HepG2 (cell line): ENCODE data around the gene GPRASP3. TPM values are rescaled to one million over a fixed set of nuclear protein-coding genes. Genes with fewer than 3 reads are reported as not detected.

Experiments
- ATAC-seq: fragments of 200-7000 bp; cut with Tn5 transposase; 3 replicates; pipeline ENCODE4 v1.9.1; 2020; ENCODE audit warnings: mild to moderate bottlenecking, moderate library complexity
- BruUV-seq: library from RNA; stranded (reverse); fragments of 400-500 nt; replicated peaks from 2 replicates; lab custom pipeline; 2021; lab: Mats Ljungman, UMichigan
- CTCF ChIA-PET: fragments of 300-600 bp; formaldehyde crosslinking; extraction: SDS; loops from one replicate; lab custom pipeline; 2021; ENCODE audit warnings: low total read pairs, inconsistent platforms, low intra/inter-chr PET ratio; lab: Yijun Ruan, JAX
- POLR2A ChIA-PET: fragments of 350-600 bp; sonication (Branson Sonifier 250); formaldehyde crosslinking; loops from one replicate; lab custom pipeline; 2020; ENCODE audit warnings: antibody characterized with exemption, inconsistent platforms; lab: Yijun Ruan, JAX
- DNase-seq: peaks from one replicate; pipeline ENCODE4 v3.0.0-alpha.2; 2015; ENCODE audit warnings: low spot score
- FAIRE-seq: peaks from 3 replicates; lab custom pipeline; 2011; peaks lifted over from hg19 to GRCh38; lab: Jason Lieb, UNC
- H2AFZ ChIP-seq: one replicate; pipeline ENCODE4 v1.6.1; 2011; ENCODE audit warnings: low read length, inconsistent platforms
- H3K27ac ChIP-seq: fragments of 300-600 bp; 3 replicates; pipeline ENCODE4 v1.8.0; 2011; ENCODE audit warnings: mixed run types, mild to moderate bottlenecking, mixed read lengths, low read length, inconsistent platforms; ENCODE audit not compliant: insufficient read depth; ENCODE audit errors: extremely low read length
- H3K27me3 ChIP-seq, 2 experiments: fragments of 200-600 bp in 1 of 2; 2 replicates in 1 of 2; 3 replicates in 1 of 2; pipeline versions ENCODE4 v1.6.0 to v1.8.0; 2011; ENCODE audit warnings: low read length in 2 of 2, mild to moderate bottlenecking in 2 of 2, moderate library complexity in 2 of 2, inconsistent platforms in 1 of 2; ENCODE audit not compliant: insufficient read depth in 2 of 2, control insufficient read depth in 1 of 2
- H3K36me3 ChIP-seq, 2 experiments: fragments of 200-600 bp in 1 of 2; replicated peaks in 1 of 2; 2 replicates in 1 of 2; 3 replicates in 1 of 2; pipeline versions ENCODE4 v1.5.1 to v1.8.0; 2011; ENCODE audit warnings: low read length in 2 of 2, inconsistent platforms in 1 of 2; ENCODE audit not compliant: insufficient read depth in 2 of 2, control insufficient read depth in 1 of 2
- H3K4me1 ChIP-seq: 2 replicates; pipeline ENCODE4 v1.5.1; 2012; ENCODE audit warnings: low read length, inconsistent platforms; ENCODE audit not compliant: insufficient read depth
- H3K4me2 ChIP-seq: 2 replicates; pipeline ENCODE4 v1.6.0; 2011; ENCODE audit warnings: low read depth, low read length, inconsistent platforms
- H3K4me3 ChIP-seq, 3 experiments: fragments of 200-600 bp in 1 of 3; sonication (generic), shearing (Covaris generic) in 1 of 3; replicated peaks in 1 of 3; 2 replicates each; pipeline ENCODE4 v1.5.1; 2011 to 2016; ENCODE audit warnings: low read length in 3 of 3, inconsistent platforms in 2 of 3, low read depth in 2 of 3, mild to moderate bottlenecking in 2 of 3, control low read depth in 1 of 3, mixed read lengths in 1 of 3; ENCODE audit not compliant: insufficient read depth in 1 of 3
- H3K79me2 ChIP-seq: one replicate; pipeline ENCODE4 v1.6.1; 2011; ENCODE audit warnings: low read length, inconsistent platforms; ENCODE audit not compliant: insufficient read depth
- H3K9ac ChIP-seq: 2 replicates; pipeline ENCODE4 v1.6.0; 2011; ENCODE audit warnings: mild to moderate bottlenecking, low read depth, low read length, inconsistent platforms; ENCODE audit not compliant: insufficient read depth
- H3K9me3 ChIP-seq: 2 replicates; pipeline ENCODE4 v1.5.1; 2012; ENCODE audit warnings: mild to moderate bottlenecking, low read length
- H4K20me1 ChIP-seq: 2 replicates; pipeline ENCODE4 v1.6.0; 2011; ENCODE audit warnings: inconsistent platforms, mild to moderate bottlenecking, low read length, moderate library complexity; ENCODE audit not compliant: insufficient read depth
- CENPT ChIP-seq: sonication (generic); formaldehyde crosslinking; IDR thresholded peaks from 2 replicates; pipeline ENCODE4 v1.8.0; 2022; ENCODE audit warnings: low read depth, mild to moderate bottlenecking, moderate library complexity, missing genetic modification reagents
- MYNN ChIP-seq: sonication (generic); formaldehyde crosslinking; IDR thresholded peaks from 2 replicates; pipeline ENCODE4 v1.4.0; 2020; ENCODE audit warnings: mild to moderate bottlenecking, low read depth, missing genetic modification reagents
- SNRNP70 ChIP-seq: fragments of 200-400 bp; formaldehyde crosslinking; IDR thresholded peaks from 2 replicates; pipeline ENCODE4 v1.6.1; 2017; ENCODE audit warnings: mild to moderate bottlenecking, low read depth, low read length, moderate library complexity
- ZNF446 ChIP-seq: sonication (generic); formaldehyde crosslinking; IDR thresholded peaks from 2 replicates; pipeline ENCODE4 v1.5.0; 2020; ENCODE audit warnings: mild to moderate bottlenecking, missing genetic modification reagents
- ZNF589 ChIP-seq: sonication (generic); formaldehyde crosslinking; conservative IDR thresholded peaks from 2 replicates; pipeline ENCODE4 v1.8.0; 2022; ENCODE audit warnings: mild to moderate bottlenecking, moderate library complexity, missing genetic modification reagents
- WGBS: methylation state at CpG from one replicate; pipeline ENCODE4 v1.1.6; 2017; ENCODE audit warnings: low lambda C conversion rate; 5-methylcytosine and 5-hydroxymethylcytosine counted together
- in situ Hi-C: cut with HindIII; loops from 2 replicates; pipeline ENCODE4 v1.10.0; 2017; ENCODE audit warnings: low pct_unique_long_range_greater_than_20kb; ENCODE audit not compliant: extremely low pct_ligation_motif_present
- intact Hi-C: fragments of 100-400 bp; cut with micrococcal nuclease; formaldehyde crosslinking; loops from one replicate; pipeline ENCODE4 v1.10.0; 2022; ENCODE audit not compliant: unreplicated experiment
- polyA plus RNA-seq, 8 experiments: library from polyadenylated mRNA; depleted of rRNA in 3 of 8; stranded (reverse) in 7 of 8; unstranded in 1 of 8; fragments of >200 nt; fragmentation: Illumina TruSeq in 4 of 8; extraction: Trizol in 4 of 8; gene quantifications; 2 replicates each; pipeline versions ENCODE4 v1.2.1 to v1.2.3, GENCODE V29; 2011 to 2016; ENCODE audit warnings: low read depth in 4 of 8, missing spikeins in 1 of 8, mixed read lengths in 1 of 8; ENCODE audit not compliant: insufficient read depth in 1 of 8
- total RNA-seq, 5 experiments: library from RNA; depleted of rRNA; stranded (reverse); fragments of >200 nt; fragmentation: Illumina TruSeq; extraction: Trizol; gene quantifications; 2 replicates each; pipeline ENCODE4 v1.2.3, GENCODE V29; 2016; ENCODE audit warnings: low read depth in 1 of 5
- TF ChIP-seq, protein P1 (sequence below): sonication (generic); formaldehyde crosslinking; IDR thresholded peaks from 2 replicates; pipeline ENCODE4 v1.8.0; 2022; ENCODE audit warnings: mild to moderate bottlenecking, missing genetic modification reagents, borderline replicate concordance

Gene GPRASP3
- total and polyA plus RNA-seq, 2 of the 13 experiments (the other 11 are each of a cell fraction or from before 2014, with no cell fraction given), result 0.67 to 1.4 TPM

DNA sequence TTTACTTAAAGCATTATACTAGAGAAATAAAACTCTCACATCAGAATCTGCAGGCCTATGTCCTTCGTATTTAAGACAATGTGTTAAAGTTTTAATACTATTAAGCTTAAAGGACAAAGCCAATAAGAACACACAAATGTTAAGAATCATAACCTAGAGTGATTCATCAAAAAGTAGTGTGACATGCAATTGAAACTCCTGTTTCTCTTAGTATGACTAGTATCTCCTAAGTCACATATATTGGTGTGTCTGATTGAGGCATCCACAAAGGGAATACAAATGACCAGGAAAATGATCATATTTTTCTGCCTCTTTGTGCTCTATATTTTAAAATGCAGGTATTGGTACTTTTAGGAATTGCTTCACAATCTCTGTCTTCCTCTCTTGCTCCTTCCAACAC is 23.8 kb downstream of the GPRASP3 start:
- intact Hi-C loops (no loop called here), in situ Hi-C loops (no loop called here)
- TF ChIP-seq, protein P1, sequence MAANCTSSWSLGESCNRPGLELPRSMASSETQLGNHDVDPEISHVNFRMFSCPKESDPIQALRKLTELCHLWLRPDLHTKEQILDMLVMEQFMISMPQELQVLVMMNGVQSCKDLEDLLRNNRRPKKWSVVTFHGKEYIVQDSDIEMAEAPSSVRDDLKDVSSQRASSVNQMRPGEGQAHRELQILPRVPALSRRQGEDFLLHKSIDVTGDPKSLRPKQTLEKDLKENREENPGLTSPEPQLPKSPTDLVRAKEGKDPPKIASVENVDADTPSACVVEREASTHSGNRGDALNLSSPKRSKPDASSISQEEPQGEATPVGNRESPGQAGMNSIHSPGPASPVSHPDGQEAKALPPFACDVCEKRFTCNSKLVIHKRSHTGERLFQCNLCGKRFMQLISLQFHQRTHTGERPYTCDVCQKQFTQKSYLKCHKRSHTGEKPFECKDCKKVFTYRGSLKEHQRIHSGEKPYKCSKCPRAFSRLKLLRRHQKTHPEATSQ (CRISPR knock-in tag), result no peak
- TF ChIP-seq ZNF589 (no peak), ZNF446 (no peak)
- no peaks in the 10 kb centered on the region for H4K20me1 ChIP-seq
- no TSS peak for BruUV-seq
- H3K4me2 ChIP-seq, result no peak overlapping the region
- no peak overlapping the region for H2AFZ ChIP-seq
- no peak overlapping the region for H3K4me3 ChIP-seq
- no peaks in the 10 kb centered on the region for H3K79me2 ChIP-seq
- DNase-seq (no peak), FAIRE-seq (no peak), ATAC-seq (no peak)
- no peak overlapping the region for H3K27ac ChIP-seq
- POLR2A ChIA-PET, result no interaction called here
- H3K36me3 ChIP-seq, result no peaks in the 10 kb centered on the region
- H3K27me3 ChIP-seq, result no peaks in the 10 kb centered on the region
- H3K9ac ChIP-seq, result no peak overlapping the region
- CTCF ChIA-PET, result no interaction called here
- H3K4me1 ChIP-seq, result no peaks in the 10 kb centered on the region
- H3K9me3 ChIP-seq, result no peaks in the 10 kb centered on the region
- 79% methylated on average over 1 of the region's 1 CpG for WGBS

DNA sequence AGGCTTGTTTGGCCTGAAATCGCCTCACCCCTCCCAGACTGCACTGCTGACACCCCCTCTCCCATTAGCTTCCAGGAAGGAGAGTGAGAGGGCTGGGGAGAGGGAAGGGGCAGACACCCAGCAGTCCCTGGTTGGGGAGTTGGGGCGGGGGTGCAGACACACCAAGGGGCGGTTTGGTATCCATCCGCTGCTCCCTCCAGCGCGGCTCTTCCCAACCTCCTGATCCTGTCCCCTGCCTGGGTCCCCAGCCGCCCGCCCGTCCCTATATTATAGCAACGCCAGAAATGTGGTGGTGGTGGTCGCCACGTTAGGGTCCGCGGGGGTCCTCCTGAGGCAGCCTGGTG is 24.9 kb downstream of the GPRASP3 start:
- H3K79me2 ChIP-seq, result no peaks in the 10 kb centered on the region
- no peaks in the 10 kb centered on the region for H4K20me1 ChIP-seq
- CTCF ChIA-PET, result no interaction called here
- POLR2A ChIA-PET, result no interaction called here
- H3K4me1 ChIP-seq, result no peaks in the 10 kb centered on the region
- H3K27ac ChIP-seq, result no peak overlapping the region
- DNase-seq (no peak), FAIRE-seq (no peak)
- H3K9ac ChIP-seq, result no peak overlapping the region
- no peaks in the 10 kb centered on the region for H3K9me3 ChIP-seq
- no peak overlapping the region for H3K4me3 ChIP-seq
- TF ChIP-seq SNRNP70 (no peak), CENPT (no peak), MYNN (CRISPR knock-in tag) (no peak)
- TF ChIP-seq, all 625 proteins: peak for 0
- no peak overlapping the region for H3K4me2 ChIP-seq
- no CpG with 5 or more reads among the region's 14 CpGs for WGBS
- H2AFZ ChIP-seq, result no peak overlapping the region
- no peaks in the 10 kb centered on the region for H3K36me3 ChIP-seq
- no peaks in the 10 kb centered on the region for H3K27me3 ChIP-seq
- BruUV-seq, result no TSS peak
- in situ Hi-C loops (no loop called here), intact Hi-C loops (no loop called here)
- ATAC-seq, result no peak
